Epithelial cell of prostate (primary cell): ENCODE results near the gene DYNC1LI2.

Source experiments
- DNase-seq: peaks from one replicate; pipeline ENCODE4 v3.0.0-alpha.2; 2011; ENCODE audit warnings: low read depth, low spot score
- H3K27ac ChIP-seq: fragments of 450-650 bp; 2 replicates; pipeline ENCODE4 v1.5.1; 2017; ENCODE audit warnings: mild to moderate bottlenecking

The DYNC1LI2 gene

DNA sequence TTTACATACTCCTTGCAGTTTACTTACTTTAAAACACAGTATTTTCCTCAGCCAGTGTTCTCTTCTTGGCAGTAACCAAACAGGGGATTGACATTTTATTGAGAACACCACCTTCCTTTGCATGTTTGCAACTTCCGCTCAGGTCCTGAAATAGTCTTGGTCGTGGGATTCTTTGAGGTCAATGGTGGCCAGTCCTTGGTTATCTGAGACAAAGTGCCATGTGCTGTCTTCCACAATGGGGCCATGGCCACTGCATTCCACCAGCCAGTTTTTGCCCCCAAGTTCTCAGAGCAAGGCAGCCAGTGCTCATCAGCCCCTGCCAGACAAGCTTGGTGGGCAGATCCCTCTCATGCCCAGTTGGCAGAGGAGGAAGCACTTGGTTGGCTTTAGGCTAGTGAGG is 77.7 kb downstream of the DYNC1LI2 start:
- DNase-seq: no peak
- no peak overlapping the region for H3K27ac ChIP-seq
